SW480 (cell line): Measurements from ENCODE around the gene CAMKK2.
"Not testable (repeated sequence)": the region's sequence is repeated elsewhere in the genome, so short reads cannot be mapped to it uniquely, and the experiment has no call there.

Source experiments
- DNase-seq: peaks from one replicate; pipeline ENCODE4 v3.0.0-alpha.2; 2016; ENCODE audit warnings: low spot score

Gene CAMKK2

GRCh38 chr12:121296618-121297434 lies at the start of gene CAMKK2:
Gene CAMKK2 (minus strand): TSS chr12:121296709. CDS start chr12:121274526, 22,183 bp downstream.
- DNase-seq = peak; percentile 67

DNA sequence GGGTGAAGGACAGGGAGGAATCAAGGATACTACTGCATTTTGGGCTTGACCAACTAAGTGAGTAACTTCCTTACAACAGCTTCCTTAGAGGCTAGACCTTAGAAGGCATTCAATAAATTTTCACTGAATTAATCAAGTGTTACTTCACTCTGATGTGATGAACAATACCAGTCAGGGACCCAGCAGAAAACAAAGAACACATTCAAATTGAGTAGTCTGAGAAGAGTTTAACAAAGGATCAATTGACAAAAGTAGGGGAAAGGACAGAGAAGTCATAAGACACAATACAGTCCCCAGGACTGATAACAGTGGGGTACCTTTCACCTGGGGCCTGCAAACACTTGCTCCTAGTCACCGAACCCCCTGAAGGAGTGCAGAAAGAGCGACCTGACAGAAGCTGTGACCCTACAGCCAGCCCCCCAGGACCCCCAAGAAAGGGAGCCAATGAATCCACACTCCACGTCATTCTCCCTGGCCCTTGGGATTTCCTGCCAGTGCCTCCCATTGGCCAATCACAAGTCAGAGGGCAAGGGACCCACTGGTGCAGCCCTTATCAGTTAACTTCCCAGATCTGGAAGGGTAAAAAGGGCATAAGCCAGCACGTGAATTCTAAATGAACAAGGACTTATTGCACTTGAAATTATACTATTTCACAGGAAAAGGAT lies 48.8 kb upstream of the CAMKK2 start:
- DNase-seq = no peak

DNA sequence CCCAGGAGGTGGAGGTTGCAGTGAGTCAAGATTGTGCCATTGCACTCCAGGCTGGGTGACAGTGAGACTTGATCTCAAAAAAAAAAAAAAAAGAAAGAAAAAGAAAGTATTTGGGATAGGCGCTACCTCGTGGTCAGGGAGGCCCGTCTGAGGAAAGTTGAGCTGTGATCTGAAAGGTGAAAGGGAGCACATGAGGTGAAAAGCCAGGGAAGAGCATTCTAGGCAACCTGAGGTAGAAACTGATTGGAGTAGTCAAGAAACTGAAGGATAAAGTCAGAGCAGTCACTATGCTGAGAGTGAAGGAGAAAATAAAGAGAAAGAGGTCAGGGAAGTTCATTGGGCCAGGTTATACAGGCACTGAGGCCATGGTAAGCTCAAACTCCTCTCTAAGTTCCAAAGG lies 48.0 kb upstream of the CAMKK2 start:
- DNase-seq = no peak

- no peak for DNase-seq
Observed at GRCh38 chr12:121337416-121337815, 40.9 kb upstream of the CAMKK2 start.

- peak; percentile 75 for DNase-seq
Observed at GRCh38 chr12:121334513-121335343, 38.2 kb upstream of the CAMKK2 start.

DNA sequence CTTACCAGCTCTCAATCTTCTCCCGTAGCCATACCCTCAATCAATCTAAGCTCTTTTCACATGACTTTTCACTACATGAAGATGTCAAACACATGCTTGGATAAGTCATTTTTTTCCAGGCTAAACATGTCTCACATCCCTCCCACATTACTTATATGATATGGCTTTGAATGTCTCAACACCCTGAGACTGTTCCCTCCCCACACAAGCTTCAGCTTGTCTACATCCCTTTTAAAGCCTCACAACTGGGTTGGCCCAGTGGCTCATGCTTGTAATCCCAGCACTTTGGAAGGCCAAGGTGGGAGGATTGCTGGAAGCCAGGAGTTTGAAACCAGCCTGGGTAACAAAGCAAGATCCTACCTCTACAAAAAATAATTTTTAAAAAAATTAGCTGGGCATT lies 37.2 kb upstream of the CAMKK2 start:
- DNase-seq = no peak

- no peak for DNase-seq
Observed at GRCh38 chr12:121331248-121331647, 34.7 kb upstream of the CAMKK2 start.

DNA sequence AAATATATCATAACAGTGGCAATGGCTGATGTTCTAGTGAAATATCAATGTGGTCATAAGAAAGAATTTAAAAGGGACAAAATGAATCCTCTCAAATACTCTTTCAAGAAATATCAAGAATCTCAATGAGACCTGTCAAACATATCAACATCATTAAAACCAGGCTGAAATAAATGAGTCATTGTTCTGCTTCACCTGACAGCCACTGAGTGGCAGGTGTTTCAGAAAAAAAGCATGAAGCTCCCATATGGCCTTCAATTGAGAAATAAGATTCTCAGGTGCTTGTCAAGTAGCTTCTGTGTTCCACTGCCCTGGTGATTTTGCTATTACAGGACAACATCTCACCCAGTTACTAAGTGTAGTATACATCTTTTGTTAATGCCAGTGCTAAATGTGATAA lies 34.2 kb upstream of the CAMKK2 start:
- DNase-seq = no peak

DNA sequence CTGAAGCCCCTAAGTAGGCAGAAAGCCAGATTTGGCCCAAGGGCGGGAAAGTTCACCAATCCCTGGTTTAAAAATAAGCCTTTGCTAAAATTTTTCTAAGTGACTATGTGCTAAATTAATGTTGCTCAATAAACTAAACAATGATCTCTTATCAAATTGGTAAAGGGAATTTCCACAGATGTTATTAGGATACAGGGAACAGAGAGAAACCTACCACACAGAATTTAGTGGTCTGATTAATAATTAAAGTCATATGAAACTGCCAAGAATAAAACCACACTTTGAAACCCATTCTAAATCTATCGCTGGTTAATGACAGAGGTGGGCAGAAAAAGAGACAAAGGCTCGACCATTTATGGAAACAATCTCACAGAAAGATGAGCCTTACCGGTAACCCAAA lies 33.7 kb upstream of the CAMKK2 start:
- no peak for DNase-seq

DNA sequence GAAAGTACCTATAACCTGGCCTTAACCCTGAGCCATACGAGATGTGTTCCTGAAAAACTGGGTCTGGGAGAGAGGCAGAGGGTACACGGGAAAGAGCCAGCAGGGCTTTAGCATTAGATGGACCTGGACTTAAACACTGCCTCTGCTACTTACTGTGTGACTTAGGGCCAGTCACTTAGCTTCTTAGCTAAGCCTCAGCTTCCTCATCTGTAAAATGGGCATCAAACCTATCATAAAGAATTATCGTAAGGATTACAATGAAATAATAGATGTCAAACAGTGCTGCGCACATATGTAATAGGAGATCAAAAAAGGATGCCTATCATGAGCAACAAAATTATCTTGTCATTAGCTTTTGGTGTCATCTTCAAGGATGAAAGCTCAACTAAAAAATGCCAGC lies 32.1 kb upstream of the CAMKK2 start:
- DNase-seq = no peak

DNA sequence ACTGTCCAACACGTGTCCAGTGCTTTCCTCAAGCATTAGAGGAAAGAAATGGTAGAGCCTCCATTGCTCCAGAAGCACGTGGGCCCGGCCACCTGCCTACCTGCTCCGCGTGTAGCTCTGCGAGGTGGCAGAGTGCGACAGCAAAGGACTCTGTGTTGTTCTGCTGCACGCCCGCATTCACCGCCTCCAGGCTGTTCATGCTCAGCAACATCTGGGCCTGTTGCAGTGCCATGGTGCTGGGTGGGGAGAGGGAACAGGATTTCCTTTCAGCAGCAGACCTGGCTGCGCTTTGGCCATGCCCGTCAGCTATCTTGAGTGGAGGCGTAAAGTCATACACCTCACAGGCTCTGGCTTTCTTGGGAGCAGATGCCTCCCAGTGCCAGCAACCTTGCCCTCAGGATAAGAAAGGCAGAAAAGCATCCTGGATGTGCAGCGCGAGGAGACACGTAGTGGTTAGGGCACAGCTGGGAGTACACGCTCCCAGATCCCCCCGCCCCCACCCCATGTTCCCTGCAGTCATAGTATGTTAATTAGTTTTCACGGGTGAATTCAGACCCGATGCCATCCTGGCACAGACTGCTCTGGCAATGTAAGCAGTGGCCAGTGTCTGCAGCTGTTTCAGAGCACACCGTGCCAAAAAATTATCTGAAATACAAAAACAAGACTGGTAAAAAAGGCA lies 30.6 kb upstream of the CAMKK2 start:
- no peak for DNase-seq

DNA sequence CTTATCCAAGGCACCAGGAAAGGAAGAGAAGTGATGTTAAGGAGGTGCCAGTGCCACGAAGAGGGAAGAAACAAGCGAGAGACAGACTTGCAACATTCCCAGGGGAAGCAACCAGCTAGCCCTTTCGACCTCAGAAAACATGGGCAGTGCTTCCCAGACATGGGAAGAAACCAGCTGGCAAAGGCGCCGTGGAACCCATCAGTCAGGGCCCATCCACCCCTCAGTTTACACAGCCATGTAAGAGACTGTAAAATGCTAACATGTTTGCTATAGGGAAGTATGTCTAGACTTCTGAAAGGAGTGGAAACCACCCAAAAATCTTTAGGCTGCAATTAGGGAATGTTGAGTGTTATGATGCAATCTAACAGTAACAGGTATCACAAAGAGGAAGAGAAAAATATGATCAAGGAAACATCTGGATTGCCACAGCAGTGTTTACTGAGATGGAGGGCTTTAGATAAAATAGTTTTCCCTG lies 29.4 kb upstream of the CAMKK2 start:
- no peak for DNase-seq

DNA sequence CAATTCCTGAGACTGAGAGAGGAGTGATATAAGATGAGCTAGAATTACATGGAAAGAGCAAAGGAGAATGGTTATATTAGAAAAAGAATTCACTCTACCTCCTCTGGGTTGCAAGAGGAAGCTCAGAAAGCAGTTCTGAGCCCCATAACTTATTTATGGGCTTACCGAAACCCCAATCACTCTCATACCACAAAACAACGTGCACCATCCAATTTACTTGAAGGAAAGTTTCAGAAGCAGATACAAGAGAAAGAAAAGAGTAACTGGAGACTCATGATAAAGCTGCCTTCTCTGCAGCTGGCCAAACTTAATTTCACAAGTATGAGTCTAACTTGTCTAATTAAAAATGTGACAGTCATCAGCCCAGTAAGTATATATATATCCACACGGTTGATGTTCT lies 27.4 kb upstream of the CAMKK2 start:
- no peak for DNase-seq

GRCh38 chr12:121318121-121318520 lies 21.6 kb upstream of the CAMKK2 start:
- DNase-seq = no peak

DNA sequence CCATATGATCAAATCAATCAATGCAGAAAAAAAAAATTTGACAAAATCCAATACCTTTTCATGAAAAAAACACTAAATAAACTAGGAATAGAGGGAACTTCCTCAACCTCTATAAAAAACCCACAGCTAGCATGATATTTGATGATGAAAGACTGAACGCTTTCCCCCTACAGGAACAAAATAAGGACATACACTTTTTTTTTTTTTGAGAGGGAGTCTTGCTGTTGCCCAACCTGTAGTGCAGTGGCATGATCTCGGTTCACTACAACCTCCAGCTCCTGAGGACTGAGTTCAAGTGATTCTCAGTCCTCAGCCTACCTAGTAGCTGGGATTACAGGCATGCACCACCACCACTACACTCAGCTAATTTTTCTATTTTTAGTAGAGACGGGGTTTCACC lies 17.9 kb upstream of the CAMKK2 start:
- DNase-seq = no peak

GRCh38 chr12:121310231-121310630 lies 13.7 kb upstream of the CAMKK2 start:
- DNase-seq = not testable (repeated sequence)

DNA sequence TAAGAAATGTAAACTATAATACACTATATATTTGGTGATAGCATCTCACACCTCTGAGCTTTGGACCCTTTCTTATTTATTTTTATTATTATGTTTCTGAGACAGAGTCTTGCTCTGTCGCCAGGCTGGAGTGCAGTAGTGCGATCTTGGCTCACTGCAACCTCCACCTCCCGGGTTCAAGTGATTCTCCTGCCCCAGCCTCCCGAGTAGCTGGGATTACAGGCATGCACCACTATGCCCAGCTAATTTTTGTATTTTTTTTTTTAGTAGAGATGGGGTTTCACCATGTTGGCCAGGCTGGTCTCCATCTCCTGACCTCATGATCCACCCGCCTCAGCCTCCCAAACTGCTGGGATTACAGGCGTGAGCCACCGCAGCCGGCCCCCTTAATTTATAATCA lies 10.9 kb upstream of the CAMKK2 start:
- not testable (repeated sequence) for DNase-seq

DNA sequence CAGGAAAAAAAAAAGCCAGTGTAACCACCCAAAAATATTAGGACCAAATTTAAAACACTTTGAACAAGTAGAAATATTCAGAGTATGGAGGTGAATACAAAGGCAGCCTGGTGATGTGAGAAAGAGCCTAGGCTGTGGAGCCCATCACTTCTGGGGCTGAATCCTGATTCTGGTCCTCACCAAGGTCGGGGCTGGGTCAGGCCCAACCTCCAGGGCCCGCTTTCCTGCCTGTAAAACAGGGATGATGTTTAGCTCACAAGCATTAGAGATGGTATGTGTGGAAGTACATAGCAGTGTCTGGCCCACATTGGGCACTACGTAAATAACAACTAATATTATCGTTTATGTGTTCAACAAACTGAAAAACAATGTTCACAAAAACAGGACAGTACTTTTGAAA lies 7.8 kb upstream of the CAMKK2 start:
- DNase-seq = no peak

GRCh38 chr12:121301876-121302275 lies 5.4 kb upstream of the CAMKK2 start:
- no peak for DNase-seq

- DNase-seq = no peak
Observed at GRCh38 chr12:121300083-121300819, 3.7 kb upstream of the CAMKK2 start.

GRCh38 chr12:121299662-121300061 lies 3.2 kb upstream of the CAMKK2 start:
- no peak for DNase-seq
